ENCODE data around the gene PMS1. TPM values are rescaled to one million over a fixed set of nuclear protein-coding genes. Genes with fewer than 3 reads are reported as not detected.

PMS1 gene
- total and polyA plus RNA-seq, 3 experiments from 2014 or later = 20.7 to 45.0 (median 42.8) TPM

DNA sequence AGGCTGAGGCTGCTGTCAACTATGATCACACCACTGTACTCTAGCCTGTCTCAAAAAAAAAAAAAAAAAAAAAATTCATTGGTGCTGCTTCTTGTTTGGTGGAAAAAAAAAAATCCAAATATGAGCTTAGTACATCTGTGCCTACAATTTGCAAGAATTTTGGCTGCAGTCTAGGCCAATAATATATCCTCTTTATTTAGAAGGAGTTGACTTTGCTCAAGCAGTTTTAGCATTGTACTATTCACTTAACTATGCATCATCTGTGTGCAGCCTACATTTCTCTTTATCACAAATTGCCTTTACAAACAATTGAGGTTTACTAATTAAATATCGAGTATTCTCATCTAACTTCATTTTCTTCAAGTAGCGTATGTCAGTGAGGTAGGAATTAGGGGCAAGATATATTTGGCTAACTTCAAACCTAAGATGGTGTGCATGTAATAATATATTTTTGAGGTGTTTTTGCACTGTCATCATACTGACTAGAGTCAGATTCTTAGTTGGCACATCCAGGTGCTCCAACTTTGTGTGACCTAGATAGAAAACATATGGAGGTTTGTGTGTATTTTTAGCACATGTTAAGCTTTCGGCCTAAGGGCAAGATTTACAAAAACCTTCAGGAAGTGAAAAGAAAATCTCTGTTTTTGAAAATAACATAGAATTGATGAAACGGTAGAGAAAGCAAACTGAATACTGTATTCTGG lies 51.8 kb downstream of the PMS1 start:
- Histone ChIP-seq H3K4me3 (ENCODE audit: low read length) (no peak overlapping the region), H3K27ac (ENCODE audit: low read depth, low read length) (no peak overlapping the region), H3K27me3 (ENCODE audit: insufficient read depth, low read length, poor library complexity, severe bottlenecking) (no peaks in the 10 kb centered on the region), H3K4me1 (ENCODE audit: insufficient read depth, low read length) (no peaks in the 10 kb centered on the region), H3K9me3 (ENCODE audit: low read length) (no peaks in the 10 kb centered on the region), H3K36me3 (ENCODE audit: insufficient read depth, low read length) (no peaks in the 10 kb centered on the region)
- H3K27ac Mint-ChIP-seq = peak overlapping the region in 1 of 8 donors; percentile 20
- ChIA-PET POLR2A (interaction anchor here (0.6 kb wide), 1 partner anchor 20 kb away, joined by 3 read pairs; no protein-coding TSS in a partner anchor), CTCF (interaction anchor here (0.7 kb wide), 1 partner anchor 13 kb away, joined by 3 read pairs; no protein-coding TSS in a partner anchor)
- H3K36me3 Mint-ChIP-seq = peaks cover 4 to 30% (median 7%) of the 10 kb centered on the region in 3 donors
- H3K4me1 Mint-ChIP-seq = peaks cover 0 to 8% (median 4%) of the 10 kb centered on the region in 3 donors
- no peak overlapping the region for H3K4me3 Mint-ChIP-seq
- no peaks in the 10 kb centered on the region for H3K27me3 Mint-ChIP-seq
- no peak for DNase-seq
- no peaks in the 10 kb centered on the region for H3K9me3 Mint-ChIP-seq

DNA sequence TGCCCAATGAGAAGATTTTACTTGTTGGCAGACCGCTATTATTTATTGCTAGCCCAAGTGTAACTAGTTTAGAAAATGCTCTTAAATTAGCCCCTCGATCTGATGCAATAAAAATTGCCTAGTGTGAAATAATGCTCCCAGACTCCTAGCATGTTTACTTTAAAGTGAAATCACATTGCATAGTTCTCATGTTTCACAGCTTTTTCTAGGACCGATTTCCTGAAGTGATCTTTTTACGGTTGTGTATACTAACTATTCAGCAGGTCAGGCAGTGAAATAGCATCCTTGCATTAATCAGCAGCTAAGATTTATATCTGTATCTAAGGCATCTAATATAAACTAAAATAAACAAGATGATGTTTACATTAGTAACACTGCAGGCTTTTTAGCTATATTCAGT lies 52.4 kb downstream of the PMS1 start:
- H3K4me3 ChIP-seq (ENCODE audit: low read length) = no peak overlapping the region
- Mint-ChIP-seq H3K4me3 (no peak overlapping the region), H3K27ac (no peak overlapping the region), H3K27me3 (no peaks in the 10 kb centered on the region), H3K36me3 (peaks cover 4 to 29% (median 10%) of the 10 kb centered on the region in 3 donors), H3K4me1 (peaks cover 2 to 10% (median 8%) of the 10 kb centered on the region in 3 donors), H3K9me3 (no peaks in the 10 kb centered on the region)
- ChIA-PET CTCF (interaction anchor here (0.7 kb wide), 1 partner anchor 501 kb away, joined by 3 read pairs; no protein-coding TSS in a partner anchor), POLR2A (no interaction called here)
- no peak for DNase-seq
- no peaks in the 10 kb centered on the region for H3K4me1 ChIP-seq (ENCODE audit: insufficient read depth, low read length)
- no peaks in the 10 kb centered on the region for H3K27me3 ChIP-seq (ENCODE audit: insufficient read depth, low read length, poor library complexity, severe bottlenecking)
- H3K36me3 ChIP-seq (ENCODE audit: insufficient read depth, low read length) = no peaks in the 10 kb centered on the region
- no peak overlapping the region for H3K27ac ChIP-seq (ENCODE audit: low read depth, low read length)
- no peaks in the 10 kb centered on the region for H3K9me3 ChIP-seq (ENCODE audit: low read length)

DNA sequence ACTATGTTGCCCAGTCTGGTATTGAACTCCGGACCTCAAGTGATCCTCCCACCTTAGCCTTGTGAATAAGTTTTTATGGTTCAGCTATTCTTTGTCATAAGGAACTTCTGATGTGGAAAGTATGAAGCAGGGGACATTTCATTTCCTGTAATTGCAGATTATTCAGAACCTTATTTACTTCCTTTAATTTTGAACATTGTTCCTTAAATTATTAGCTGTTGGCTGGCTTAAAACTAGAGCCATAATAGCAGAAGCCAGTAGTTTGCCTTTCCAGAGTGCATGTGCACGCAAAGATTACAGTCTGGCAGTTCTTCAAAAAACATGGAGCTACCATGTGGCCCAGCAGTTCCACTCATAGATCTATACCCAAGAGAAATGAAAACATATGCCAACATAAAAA lies 53.1 kb downstream of the PMS1 start:
- no peak overlapping the region for H3K27ac ChIP-seq (ENCODE audit: low read depth, low read length)
- H3K9me3 ChIP-seq (ENCODE audit: low read length) = no peaks in the 10 kb centered on the region
- ChIA-PET POLR2A (no interaction called here), CTCF (no interaction called here)
- no peaks in the 10 kb centered on the region for H3K4me1 ChIP-seq (ENCODE audit: insufficient read depth, low read length)
- Mint-ChIP-seq H3K9me3 (no peaks in the 10 kb centered on the region), H3K27me3 (no peaks in the 10 kb centered on the region), H3K36me3 (peaks cover 4 to 31% (median 13%) of the 10 kb centered on the region in 3 donors), H3K27ac (peak overlapping the region in 1 of 8 donors; percentile 4), H3K4me1 (peaks cover 2 to 17% (median 11%) of the 10 kb centered on the region in 3 donors), H3K4me3 (no peak overlapping the region)
- no peaks in the 10 kb centered on the region for H3K27me3 ChIP-seq (ENCODE audit: insufficient read depth, low read length, poor library complexity, severe bottlenecking)
- H3K36me3 ChIP-seq (ENCODE audit: insufficient read depth, low read length) = no peaks in the 10 kb centered on the region
- no peak overlapping the region for H3K4me3 ChIP-seq (ENCODE audit: low read length)
- no peak for DNase-seq

DNA sequence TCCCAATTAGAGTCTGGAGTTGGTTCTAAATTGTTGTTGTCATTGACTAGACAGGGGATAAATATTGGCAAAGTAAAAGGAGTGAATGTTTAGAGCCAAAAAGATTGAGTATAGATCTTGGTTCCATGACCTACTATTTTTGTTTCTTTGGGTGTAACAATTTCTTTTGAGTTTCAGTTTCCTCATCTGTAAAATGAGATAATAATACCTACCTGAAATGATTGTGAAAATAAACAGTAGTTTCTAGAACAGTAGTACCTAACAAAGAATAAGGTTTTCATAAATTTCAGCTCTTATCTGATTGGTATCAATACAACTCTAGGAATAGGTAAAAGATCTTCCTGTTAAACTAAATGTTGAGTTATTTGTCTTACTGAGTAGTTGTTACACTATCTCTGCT lies 56.8 kb downstream of the PMS1 start:
- Mint-ChIP-seq H3K27ac (no peak overlapping the region), H3K9me3 (no peaks in the 10 kb centered on the region), H3K27me3 (no peaks in the 10 kb centered on the region), H3K4me3 (no peak overlapping the region), H3K36me3 (peaks cover 8 to 44% (median 22%) of the 10 kb centered on the region in 3 donors), H3K4me1 (peaks cover 2 to 20% (median 6%) of the 10 kb centered on the region in 3 donors)
- H3K9me3 ChIP-seq (ENCODE audit: low read length) = no peaks in the 10 kb centered on the region
- H3K4me1 ChIP-seq (ENCODE audit: insufficient read depth, low read length) = no peaks in the 10 kb centered on the region
- DNase-seq = no peak
- no peak overlapping the region for H3K4me3 ChIP-seq (ENCODE audit: low read length)
- no peak overlapping the region for H3K27ac ChIP-seq (ENCODE audit: low read depth, low read length)
- no peaks in the 10 kb centered on the region for H3K27me3 ChIP-seq (ENCODE audit: insufficient read depth, low read length, poor library complexity, severe bottlenecking)
- POLR2A ChIA-PET = no interaction called here
- CTCF ChIA-PET = no interaction called here
- no peaks in the 10 kb centered on the region for H3K36me3 ChIP-seq (ENCODE audit: insufficient read depth, low read length)

DNA sequence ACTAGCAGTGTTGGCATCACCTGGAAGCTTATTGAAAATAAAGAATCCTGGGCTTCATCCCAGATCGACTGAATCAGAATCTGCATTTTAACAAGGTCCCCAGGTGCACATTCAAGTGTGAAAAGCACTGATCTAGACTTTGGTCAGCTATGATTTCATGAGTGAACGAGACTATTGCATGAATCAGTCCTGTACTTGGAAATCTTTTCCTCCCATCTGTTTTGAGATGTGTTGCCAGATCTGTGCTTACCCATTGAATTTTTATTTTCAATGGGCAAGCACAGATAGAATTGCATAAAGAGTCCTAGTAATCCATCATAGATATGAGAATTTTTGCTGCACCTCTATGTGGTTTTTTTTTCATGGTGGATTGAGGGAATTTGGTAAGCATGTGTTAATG lies 64.0 kb downstream of the PMS1 start:
- Mint-ChIP-seq H3K4me1 (peaks cover 0 to 8% (median 0%) of the 10 kb centered on the region in 3 donors), H3K27me3 (no peaks in the 10 kb centered on the region), H3K36me3 (peaks cover 15 to 69% (median 21%) of the 10 kb centered on the region in 3 donors), H3K4me3 (no peak overlapping the region), H3K9me3 (no peaks in the 10 kb centered on the region), H3K27ac (no peak overlapping the region)
- no peak for DNase-seq
- Histone ChIP-seq H3K4me3 (ENCODE audit: low read length) (no peak overlapping the region), H3K27me3 (ENCODE audit: insufficient read depth, low read length, poor library complexity, severe bottlenecking) (no peaks in the 10 kb centered on the region), H3K4me1 (ENCODE audit: insufficient read depth, low read length) (no peaks in the 10 kb centered on the region), H3K9me3 (ENCODE audit: low read length) (no peaks in the 10 kb centered on the region), H3K27ac (ENCODE audit: low read depth, low read length) (no peak overlapping the region), H3K36me3 (ENCODE audit: insufficient read depth, low read length) (peaks cover 3% of the 10 kb centered on the region)
- POLR2A ChIA-PET = no interaction called here
- CTCF ChIA-PET = interaction anchor here (2.2 kb wide), 1 partner anchor 10 kb away, joined by 5 read pairs; no protein-coding TSS in a partner anchor

DNA sequence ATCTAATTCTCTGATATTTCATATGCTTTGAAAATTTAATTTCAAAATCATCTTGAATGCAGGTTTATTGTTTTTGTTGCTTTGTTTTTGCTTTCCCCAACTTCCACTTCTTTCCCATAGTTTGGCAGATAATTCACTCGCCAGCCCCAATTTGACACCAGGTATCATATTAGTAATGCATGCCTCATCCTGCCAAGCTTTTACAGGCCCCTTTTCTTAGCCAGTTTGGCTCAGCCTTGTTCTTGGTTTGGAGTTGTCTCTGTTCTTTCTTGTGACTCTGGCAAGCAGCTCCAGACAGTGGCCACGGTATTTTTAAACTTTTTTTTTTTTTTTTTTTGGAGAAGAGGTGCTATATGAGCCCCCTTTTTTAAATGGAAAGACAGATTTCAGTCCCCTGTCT lies 65.3 kb downstream of the PMS1 start:
- DNase-seq = no peak
- no peak overlapping the region for H3K27ac ChIP-seq (ENCODE audit: low read depth, low read length)
- ChIA-PET CTCF (interaction anchor here (0.6 to 2.2 kb wide), 3 partner anchors 9 to 14 kb away, joined by 3 to 5 read pairs (median 3); no protein-coding TSS in a partner anchor), POLR2A (no interaction called here)
- Mint-ChIP-seq H3K4me1 (peaks cover 0 to 8% (median 0%) of the 10 kb centered on the region in 3 donors), H3K27ac (peak overlapping the region in 1 of 8 donors; percentile 7), H3K27me3 (no peaks in the 10 kb centered on the region), H3K4me3 (no peak overlapping the region), H3K9me3 (no peaks in the 10 kb centered on the region), H3K36me3 (peaks cover 15 to 66% (median 20%) of the 10 kb centered on the region in 3 donors)
- no peaks in the 10 kb centered on the region for H3K9me3 ChIP-seq (ENCODE audit: low read length)
- H3K36me3 ChIP-seq (ENCODE audit: insufficient read depth, low read length) = peaks cover 3% of the 10 kb centered on the region
- no peaks in the 10 kb centered on the region for H3K4me1 ChIP-seq (ENCODE audit: insufficient read depth, low read length)
- H3K4me3 ChIP-seq (ENCODE audit: low read length) = no peak overlapping the region
- H3K27me3 ChIP-seq (ENCODE audit: insufficient read depth, low read length, poor library complexity, severe bottlenecking) = no peaks in the 10 kb centered on the region

DNA sequence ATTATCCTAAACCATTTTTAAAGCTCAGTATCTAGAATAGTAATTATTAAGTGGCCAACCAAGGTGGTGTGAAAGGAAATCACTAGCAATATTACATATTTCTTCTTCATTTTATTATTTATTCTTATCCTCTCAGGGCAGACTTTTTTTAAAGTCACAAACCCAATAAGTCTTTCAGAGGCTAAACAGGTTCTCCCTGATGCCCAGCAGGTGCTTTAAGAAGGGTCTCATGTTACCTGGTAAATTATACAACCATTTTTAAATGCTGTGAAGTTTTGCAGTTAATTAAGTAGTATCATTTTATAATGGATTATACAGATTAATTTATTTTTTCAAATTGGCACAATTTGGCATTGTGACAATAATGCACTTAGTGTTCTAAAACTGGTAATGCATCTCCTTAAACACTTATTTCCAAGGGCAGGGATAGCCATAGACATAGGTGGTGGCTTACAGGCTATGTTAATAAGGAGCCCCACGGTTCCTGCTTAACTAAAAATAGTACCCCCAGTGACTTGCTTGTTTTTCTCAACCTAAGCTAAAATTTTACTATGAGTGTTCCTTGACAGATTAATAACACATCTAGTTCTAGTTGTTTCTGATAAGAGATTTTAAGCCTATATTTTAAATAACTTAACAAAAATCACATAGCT lies 67.0 kb downstream of the PMS1 start:
- no peak for DNase-seq
- Mint-ChIP-seq H3K27me3 (no peaks in the 10 kb centered on the region), H3K27ac (no peak overlapping the region), H3K4me1 (peaks cover 0 to 8% (median 0%) of the 10 kb centered on the region in 3 donors), H3K4me3 (no peak overlapping the region), H3K9me3 (no peaks in the 10 kb centered on the region), H3K36me3 (peaks cover 15 to 70% (median 24%) of the 10 kb centered on the region in 3 donors)
- Histone ChIP-seq H3K27ac (ENCODE audit: low read depth, low read length) (no peak overlapping the region), H3K36me3 (ENCODE audit: insufficient read depth, low read length) (peaks cover 3% of the 10 kb centered on the region), H3K4me1 (ENCODE audit: insufficient read depth, low read length) (no peaks in the 10 kb centered on the region), H3K27me3 (ENCODE audit: insufficient read depth, low read length, poor library complexity, severe bottlenecking) (no peaks in the 10 kb centered on the region), H3K4me3 (ENCODE audit: low read length) (no peak overlapping the region), H3K9me3 (ENCODE audit: low read length) (no peaks in the 10 kb centered on the region)
- ChIA-PET CTCF (no interaction called here), POLR2A (no interaction called here)

DNA sequence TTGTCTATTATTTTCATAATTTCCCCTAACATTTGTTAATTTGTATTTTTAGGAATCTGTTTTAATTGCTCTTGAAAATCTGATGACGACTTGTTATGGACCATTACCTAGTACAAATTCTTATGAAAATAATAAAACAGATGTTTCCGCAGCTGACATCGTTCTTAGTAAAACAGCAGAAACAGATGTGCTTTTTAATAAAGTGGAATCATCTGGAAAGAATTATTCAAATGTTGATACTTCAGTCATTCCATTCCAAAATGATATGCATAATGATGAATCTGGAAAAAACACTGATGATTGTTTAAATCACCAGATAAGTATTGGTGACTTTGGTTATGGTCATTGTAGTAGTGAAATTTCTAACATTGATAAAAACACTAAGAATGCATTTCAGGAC lies 69.9 kb downstream of the PMS1 start:
- no peak for DNase-seq
- ChIA-PET CTCF (no interaction called here), POLR2A (no interaction called here)
- H3K4me1 Mint-ChIP-seq = peaks cover 0 to 8% (median 0%) of the 10 kb centered on the region in 3 donors
- peaks cover 12 to 56% (median 18%) of the 10 kb centered on the region in 3 donors for H3K36me3 Mint-ChIP-seq
- no peak overlapping the region for H3K4me3 Mint-ChIP-seq
- H3K4me1 ChIP-seq (ENCODE audit: insufficient read depth, low read length) = no peaks in the 10 kb centered on the region
- no peaks in the 10 kb centered on the region for H3K36me3 ChIP-seq (ENCODE audit: insufficient read depth, low read length)
- no peaks in the 10 kb centered on the region for H3K27me3 ChIP-seq (ENCODE audit: insufficient read depth, low read length, poor library complexity, severe bottlenecking)
- H3K27me3 Mint-ChIP-seq = no peaks in the 10 kb centered on the region
- no peaks in the 10 kb centered on the region for H3K9me3 ChIP-seq (ENCODE audit: low read length)
- no peak overlapping the region for H3K4me3 ChIP-seq (ENCODE audit: low read length)
- H3K9me3 Mint-ChIP-seq = no peaks in the 10 kb centered on the region
- no peak overlapping the region for H3K27ac Mint-ChIP-seq
- no peak overlapping the region for H3K27ac ChIP-seq (ENCODE audit: low read depth, low read length)

All from CD8-positive, alpha-beta memory T cell (primary cell).